ENCODE data around the gene LSM3. TPM values are rescaled to one million over a fixed set of nuclear protein-coding genes. Genes with fewer than 3 reads are reported as not detected.

Gene LSM3
- total RNA-seq, 2 experiments from 2014 or later, result 22.1 to 22.9 TPM

- Mint-ChIP-seq H3K36me3 (peaks cover 26% of the 10 kb centered on the region), H3K9me3 (no peaks in the 10 kb centered on the region), H3K4me3 (no peak overlapping the region), H3K27ac (no peak overlapping the region), H3K27me3 (no peaks in the 10 kb centered on the region), H3K4me1 (ENCODE audit: low read depth) (peaks cover 7% of the 10 kb centered on the region)
- intact Hi-C loops (cut with micrococcal nuclease), result no loop called here
- ChIA-PET CTCF (interaction anchor here (1.0 to 1.8 kb wide), 2 partner anchors 15 to 256 kb away, joined by 3 to 5 read pairs; no protein-coding TSS in a partner anchor), POLR2A (no interaction called here)
- no peak for DNase-seq
These were observed 25.7 kb upstream of the LSM3 start for GRCh38 chr3:14152963-14153355.

GRCh38 chr3:14153663-14154062 is 25.0 kb upstream of the LSM3 start:
- DNase-seq, result no peak
- H3K27me3 Mint-ChIP-seq, result no peaks in the 10 kb centered on the region
- H3K4me1 Mint-ChIP-seq (ENCODE audit: low read depth), result peaks cover 7% of the 10 kb centered on the region
- intact Hi-C loops (cut with micrococcal nuclease), result no loop called here
- CTCF ChIA-PET, result no interaction called here
- POLR2A ChIA-PET, result no interaction called here
- H3K4me3 Mint-ChIP-seq, result no peak overlapping the region
- H3K27ac Mint-ChIP-seq, result no peak overlapping the region
- H3K9me3 Mint-ChIP-seq, result no peaks in the 10 kb centered on the region
- H3K36me3 Mint-ChIP-seq, result peaks cover 33% of the 10 kb centered on the region

GRCh38 chr3:14154276-14154675 is 24.3 kb upstream of the LSM3 start:
- Mint-ChIP-seq H3K4me3 (no peak overlapping the region), H3K4me1 (ENCODE audit: low read depth) (peaks cover 7% of the 10 kb centered on the region), H3K36me3 (peaks cover 39% of the 10 kb centered on the region), H3K27ac (no peak overlapping the region), H3K27me3 (no peaks in the 10 kb centered on the region), H3K9me3 (no peaks in the 10 kb centered on the region)
- ChIA-PET CTCF (no interaction called here), POLR2A (no interaction called here)
- no peak for DNase-seq
- intact Hi-C loops (cut with micrococcal nuclease), result no loop called here

GRCh38 chr3:14154895-14155440 is 23.6 kb upstream of the LSM3 start:
- Mint-ChIP-seq H3K27me3 (no peaks in the 10 kb centered on the region), H3K9me3 (no peaks in the 10 kb centered on the region), H3K36me3 (peaks cover 43% of the 10 kb centered on the region), H3K4me1 (ENCODE audit: low read depth) (peaks cover 7% of the 10 kb centered on the region), H3K27ac (no peak overlapping the region), H3K4me3 (no peak overlapping the region)
- intact Hi-C loops (cut with micrococcal nuclease), result no loop called here
- no peak for DNase-seq
- CTCF ChIA-PET, result interaction anchor here (0.6 kb wide), 1 partner anchor 200 kb away, joined by 3 read pairs; no protein-coding TSS in a partner anchor
- POLR2A ChIA-PET, result no interaction called here

- no peak for DNase-seq
- Mint-ChIP-seq H3K9me3 (peaks cover 5% of the 10 kb centered on the region), H3K4me1 (ENCODE audit: low read depth) (peaks cover 7% of the 10 kb centered on the region), H3K27me3 (no peaks in the 10 kb centered on the region), H3K36me3 (peaks cover 55% of the 10 kb centered on the region), H3K4me3 (no peak overlapping the region), H3K27ac (no peak overlapping the region)
- POLR2A ChIA-PET, result no interaction called here
- intact Hi-C loops (cut with micrococcal nuclease), result no loop called here
- CTCF ChIA-PET, result no interaction called here
These were observed 22.4 kb upstream of the LSM3 start for GRCh38 chr3:14156201-14156600.

GRCh38 chr3:14156843-14157561 is 21.6 kb upstream of the LSM3 start:
- DNase-seq, result no peak
- ChIA-PET POLR2A (interaction anchor here (0.6 kb wide), 1 partner anchor 83 kb away, joined by 6 read pairs; no protein-coding TSS in a partner anchor), CTCF (no interaction called here)
- H3K27ac Mint-ChIP-seq, result no peak overlapping the region
- H3K4me3 Mint-ChIP-seq, result no peak overlapping the region
- intact Hi-C loops (cut with micrococcal nuclease), result no loop called here
- H3K9me3 Mint-ChIP-seq, result peaks cover 11% of the 10 kb centered on the region
- H3K27me3 Mint-ChIP-seq, result no peaks in the 10 kb centered on the region
- peaks cover 63% of the 10 kb centered on the region for H3K36me3 Mint-ChIP-seq
- H3K4me1 Mint-ChIP-seq (ENCODE audit: low read depth), result peaks cover 7% of the 10 kb centered on the region

GRCh38 chr3:14157951-14158350 is 20.7 kb upstream of the LSM3 start:
- no peak overlapping the region for H3K27ac Mint-ChIP-seq
- CTCF ChIA-PET, result no interaction called here

GRCh38 chr3:14158370-14158769 is 20.2 kb upstream of the LSM3 start:
- ChIA-PET CTCF (no interaction called here), POLR2A (no interaction called here)
- no peak overlapping the region for H3K4me3 Mint-ChIP-seq
- peaks cover 75% of the 10 kb centered on the region for H3K36me3 Mint-ChIP-seq
- intact Hi-C loops (cut with micrococcal nuclease), result no loop called here
- peaks cover 17% of the 10 kb centered on the region for H3K9me3 Mint-ChIP-seq
- no peak overlapping the region for H3K27ac Mint-ChIP-seq
- peaks cover 7% of the 10 kb centered on the region for H3K4me1 Mint-ChIP-seq (ENCODE audit: low read depth)
- no peaks in the 10 kb centered on the region for H3K27me3 Mint-ChIP-seq
- no peak for DNase-seq

More at GRCh38 chr3:14157951-14158350, 20.7 kb upstream of the LSM3 start:
- Mint-ChIP-seq H3K36me3 (peaks cover 71% of the 10 kb centered on the region), H3K4me3 (no peak overlapping the region), H3K4me1 (ENCODE audit: low read depth) (peaks cover 7% of the 10 kb centered on the region), H3K27me3 (no peaks in the 10 kb centered on the region), H3K9me3 (peaks cover 17% of the 10 kb centered on the region)
- intact Hi-C loops (cut with micrococcal nuclease), result no loop called here
- DNase-seq, result no peak
- POLR2A ChIA-PET, result no interaction called here

- intact Hi-C loops (cut with micrococcal nuclease), result no loop called here
- no peaks in the 10 kb centered on the region for H3K27me3 Mint-ChIP-seq
- no peak overlapping the region for H3K4me3 Mint-ChIP-seq
- no peak for DNase-seq
- CTCF ChIA-PET, result interaction anchor here (1.3 to 1.6 kb wide), 2 partner anchors 14 to 44 kb away, joined by 3 to 8 read pairs; no protein-coding TSS in a partner anchor
- H3K36me3 Mint-ChIP-seq, result peaks cover 79% of the 10 kb centered on the region
- POLR2A ChIA-PET, result no interaction called here
- peaks cover 17% of the 10 kb centered on the region for H3K9me3 Mint-ChIP-seq
- H3K27ac Mint-ChIP-seq, result no peak overlapping the region
- peaks cover 7% of the 10 kb centered on the region for H3K4me1 Mint-ChIP-seq (ENCODE audit: low read depth)
These were observed 19.2 kb upstream of the LSM3 start for GRCh38 chr3:14159426-14159825.

GRCh38 chr3:14161282-14161681 is 17.3 kb upstream of the LSM3 start:
- ChIA-PET POLR2A (no interaction called here), CTCF (no interaction called here)
- Mint-ChIP-seq H3K27ac (no peak overlapping the region), H3K36me3 (peaks cover 87% of the 10 kb centered on the region), H3K4me3 (no peak overlapping the region), H3K9me3 (peaks cover 17% of the 10 kb centered on the region), H3K4me1 (ENCODE audit: low read depth) (peaks cover 7% of the 10 kb centered on the region), H3K27me3 (no peaks in the 10 kb centered on the region)
- intact Hi-C loops (cut with micrococcal nuclease), result no loop called here
- no peak for DNase-seq

- ChIA-PET POLR2A (no interaction called here), CTCF (no interaction called here)
- peaks cover 17% of the 10 kb centered on the region for H3K9me3 Mint-ChIP-seq
These were observed 16.4 kb upstream of the LSM3 start for GRCh38 chr3:14162178-14162577.

GRCh38 chr3:14166877-14167603 is 11.6 kb upstream of the LSM3 start:
- POLR2A ChIA-PET, result interaction anchor here (2.2 kb wide), 1 partner anchor 11 kb away, joined by 8 read pairs; the partner anchor contains the start of genes LSM3 and XPC
- Mint-ChIP-seq H3K9me3 (peaks cover 6% of the 10 kb centered on the region), H3K4me1 (ENCODE audit: low read depth) (peaks cover 15% of the 10 kb centered on the region), H3K4me3 (no peak overlapping the region), H3K27ac (no peak overlapping the region), H3K36me3 (peaks cover 78% of the 10 kb centered on the region), H3K27me3 (no peaks in the 10 kb centered on the region)
- CTCF ChIA-PET, result interaction anchor here (0.6 kb wide), 1 partner anchor 499 kb away, joined by 3 read pairs; no protein-coding TSS in a partner anchor
- no peak for DNase-seq
- intact Hi-C loops (cut with micrococcal nuclease), result no loop called here

More at GRCh38 chr3:14162178-14162577, 16.4 kb upstream of the LSM3 start:
- intact Hi-C loops (cut with micrococcal nuclease), result no loop called here
- no peak overlapping the region for H3K4me3 Mint-ChIP-seq
- H3K27me3 Mint-ChIP-seq, result no peaks in the 10 kb centered on the region
- H3K4me1 Mint-ChIP-seq (ENCODE audit: low read depth), result peaks cover 3% of the 10 kb centered on the region
- no peak for DNase-seq
- no peak overlapping the region for H3K27ac Mint-ChIP-seq
- H3K36me3 Mint-ChIP-seq, result peaks cover 88% of the 10 kb centered on the region

All from activated CD4-positive, alpha-beta memory T cell treated with anti-CD3 and anti-CD28 coated beads for 36 hours (primary cell).